HG03432 (cell line): ENCODE measurements around the gene COMMD9.
A peak's percentile ranks its signal among the peaks of the same experiment; 100 is the strongest.
"Not testable (repeated sequence)": the region's sequence is repeated elsewhere in the genome, so short reads cannot be mapped to it uniquely, and the experiment has no call there.

Experiments
- ATAC-seq: cut with Tn5 transposase; IDR thresholded peaks from one replicate; pipeline ENCODE4 v1.9.1; 2021; ENCODE audit warnings: mild to moderate bottlenecking, moderate library complexity; ENCODE audit not compliant: unreplicated experiment

COMMD9 gene

GRCh38 chr11:36289226-36289852 is at the start of gene COMMD9:
Gene COMMD9 (minus strand): TSS chr11:36289424. CDS start chr11:36289412, 12 bp downstream.
- peak; percentile 100 for ATAC-seq

- ATAC-seq = peak; percentile 69
These were observed 44.7 kb upstream of the COMMD9 start for GRCh38 chr11:36333897-36334296.

- no peak for ATAC-seq
These were observed 44.2 kb upstream of the COMMD9 start for GRCh38 chr11:36333468-36333867.

- ATAC-seq = no peak
These were observed 41.2 kb upstream of the COMMD9 start for GRCh38 chr11:36330411-36330810.

- ATAC-seq = no peak
These were observed 39.9 kb upstream of the COMMD9 start for GRCh38 chr11:36328966-36329673.

- peak; percentile 75 for ATAC-seq
These were observed 37.5 kb upstream of the COMMD9 start for GRCh38 chr11:36326524-36327419.

GRCh38 chr11:36325403-36325802 is 36.2 kb upstream of the COMMD9 start:
- ATAC-seq = not testable (repeated sequence)

- ATAC-seq = not testable (repeated sequence)
These were observed 35.7 kb upstream of the COMMD9 start for GRCh38 chr11:36324956-36325355.

- ATAC-seq = no peak
These were observed 28.8 kb upstream of the COMMD9 start for GRCh38 chr11:36317992-36318391.

GRCh38 chr11:36316049-36316448 is 26.8 kb upstream of the COMMD9 start:
- ATAC-seq = no peak

- ATAC-seq = no peak
These were observed 25.2 kb upstream of the COMMD9 start for GRCh38 chr11:36314434-36314767.

- ATAC-seq = peak; percentile 82
These were observed 24.7 kb upstream of the COMMD9 start for GRCh38 chr11:36313750-36314433.

GRCh38 chr11:36312611-36313472 is 23.6 kb upstream of the COMMD9 start:
- ATAC-seq = peak; percentile 31

- peak; percentile 7 for ATAC-seq
These were observed 22.8 kb upstream of the COMMD9 start for GRCh38 chr11:36311926-36312595.

GRCh38 chr11:36309779-36310178 is 20.6 kb upstream of the COMMD9 start:
- ATAC-seq = no peak

GRCh38 chr11:36308577-36308976 is 19.4 kb upstream of the COMMD9 start:
- no peak for ATAC-seq

- no peak for ATAC-seq
These were observed 17.7 kb upstream of the COMMD9 start for GRCh38 chr11:36306888-36307287.

- no peak for ATAC-seq
These were observed 15.8 kb upstream of the COMMD9 start for GRCh38 chr11:36305047-36305446.

- ATAC-seq = no peak
These were observed 15.1 kb upstream of the COMMD9 start for GRCh38 chr11:36304351-36304750.

- ATAC-seq = no peak
These were observed 11.4 kb upstream of the COMMD9 start for GRCh38 chr11:36300650-36301049.
